Measurements from ENCODE around the gene ABTB2.
A peak's percentile ranks its signal among the peaks of the same experiment; 100 is the strongest.

ABTB2 gene

GRCh38 chr11:34278693-34279297 lies 79.0 kb downstream of the ABTB2 start:
- no peak for FAIRE-seq

DNA sequence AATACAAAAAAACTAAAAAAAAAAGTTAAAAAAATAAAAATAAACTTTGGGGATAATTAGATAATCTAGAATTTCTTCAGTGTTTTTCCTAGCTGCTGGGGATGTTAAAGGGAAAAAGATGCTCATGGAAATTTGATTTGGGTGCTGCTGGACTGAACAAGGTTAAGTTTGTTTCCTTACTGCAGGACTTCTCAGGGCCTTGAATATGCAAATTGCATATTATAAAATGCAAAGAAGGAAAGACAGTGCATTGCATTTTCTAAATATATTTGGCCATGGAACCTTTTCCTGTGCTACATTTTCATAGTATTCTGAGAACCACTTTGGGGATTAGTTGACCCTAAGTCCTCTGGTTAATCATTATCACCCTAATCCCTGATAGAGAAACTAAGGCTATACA lies 79.6 kb downstream of the ABTB2 start:
- FAIRE-seq = no peak

DNA sequence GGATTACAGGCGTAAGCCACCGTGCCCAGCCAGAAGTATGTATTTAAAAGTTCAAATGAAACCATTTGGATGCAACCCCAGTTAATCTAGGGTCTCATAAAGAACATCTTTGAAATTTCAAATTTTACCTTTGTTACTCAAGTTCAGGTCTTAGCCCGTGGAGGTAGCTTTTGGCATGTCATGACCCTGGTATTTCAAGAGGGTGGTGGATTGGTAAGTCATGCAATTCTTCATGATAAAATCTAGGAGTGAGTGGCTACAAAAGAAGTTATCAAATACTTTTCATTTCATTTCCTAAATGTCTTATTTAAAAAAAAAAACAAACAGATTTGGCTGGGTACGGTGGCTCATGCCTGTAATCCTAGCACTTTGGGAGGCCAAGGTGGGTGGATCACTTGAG lies 80.6 kb downstream of the ABTB2 start:
- FAIRE-seq = no peak

DNA sequence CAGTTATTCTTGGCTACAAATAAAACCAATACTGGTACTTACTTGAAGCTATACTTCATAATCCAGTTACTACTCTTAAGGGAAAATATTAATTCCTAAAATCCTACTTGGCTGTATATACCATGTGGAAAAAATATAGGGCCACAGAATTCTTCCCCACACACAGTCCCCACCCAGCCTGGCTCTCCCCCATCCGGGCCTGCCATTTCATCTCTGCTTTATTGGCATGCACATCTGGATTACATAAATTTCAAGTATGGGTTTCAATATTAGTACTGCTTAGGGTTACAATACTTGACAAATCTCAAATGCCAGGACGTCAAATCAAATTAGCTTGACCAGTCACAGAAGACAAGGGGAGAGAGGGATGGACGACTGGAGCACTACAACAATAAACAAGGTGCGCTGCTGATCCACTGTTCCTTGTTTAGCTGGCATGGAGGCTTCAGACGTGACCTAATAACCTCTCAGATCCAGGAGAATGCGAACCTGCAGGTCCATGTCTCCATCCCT lies 81.4 kb downstream of the ABTB2 start:
- FAIRE-seq = no peak

- FAIRE-seq = no peak
Observed at GRCh38 chr11:34275486-34275885, 82.3 kb downstream of the ABTB2 start.

DNA sequence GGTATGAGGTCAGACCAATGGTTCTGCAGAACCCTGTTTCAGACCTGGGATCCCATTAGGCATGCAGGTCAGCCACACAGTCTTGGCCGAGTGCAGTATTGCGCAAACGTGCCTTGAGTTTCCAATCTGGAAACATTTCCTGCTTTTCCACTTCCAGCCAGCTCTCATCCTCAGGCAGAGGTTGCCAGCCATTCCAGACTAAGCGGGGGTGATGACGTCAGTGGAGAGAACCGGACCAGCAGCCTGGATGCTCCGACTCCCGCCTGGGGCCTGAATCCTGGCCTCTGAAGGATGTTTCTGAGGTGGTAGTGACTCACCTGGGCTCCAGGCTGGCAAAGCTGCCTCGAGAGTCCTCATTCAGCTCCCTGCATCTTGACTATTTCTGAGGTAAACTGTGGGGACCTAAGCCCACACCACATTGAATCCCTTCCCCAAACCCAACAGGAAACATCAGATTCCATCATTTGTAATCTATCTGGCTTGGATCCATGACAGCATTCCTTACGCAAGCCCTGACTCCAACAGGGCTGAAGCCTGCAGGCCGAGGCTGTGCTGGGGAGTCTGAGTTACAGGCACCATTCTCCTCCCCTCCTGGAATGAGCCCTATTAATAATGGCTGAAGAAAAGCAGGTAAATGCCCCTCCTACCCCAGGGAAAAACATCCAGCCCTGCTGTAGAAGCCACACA lies 83.0 kb downstream of the ABTB2 start:
- FAIRE-seq = no peak

GRCh38 chr11:34273099-34273498 lies 84.7 kb downstream of the ABTB2 start:
- FAIRE-seq = no peak

- FAIRE-seq = no peak
Observed at GRCh38 chr11:34271727-34272126, 86.1 kb downstream of the ABTB2 start.

- FAIRE-seq = no peak
Observed at GRCh38 chr11:34270711-34271110, 87.1 kb downstream of the ABTB2 start.

- FAIRE-seq = no peak
Observed at GRCh38 chr11:34269694-34270245, 88.0 kb downstream of the ABTB2 start.

DNA sequence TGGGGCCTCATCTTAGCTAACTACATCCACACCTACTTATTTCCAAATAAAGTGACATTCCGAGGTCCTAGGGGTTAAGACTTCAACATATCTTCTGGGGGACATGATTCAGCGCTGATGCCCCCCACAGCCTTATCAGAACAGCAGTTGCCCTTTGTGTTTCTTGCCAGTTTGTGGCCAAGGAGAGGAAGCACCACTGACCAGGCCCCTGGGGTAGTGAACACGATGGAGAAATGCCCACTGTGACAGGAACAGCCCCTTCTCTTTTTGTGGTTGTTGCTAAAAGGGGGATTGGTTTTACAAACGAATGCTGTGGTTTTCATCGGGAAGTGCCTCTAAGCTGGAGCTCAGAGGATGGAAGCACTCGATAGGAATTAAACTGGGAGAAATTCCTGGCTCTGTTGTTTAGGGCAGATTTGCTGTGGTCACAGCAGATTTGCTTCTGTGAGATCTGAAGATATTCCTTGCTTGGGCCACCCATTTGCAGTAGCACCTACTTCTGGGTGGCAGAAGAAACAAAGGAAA lies 88.8 kb downstream of the ABTB2 start:
- no peak for FAIRE-seq

DNA sequence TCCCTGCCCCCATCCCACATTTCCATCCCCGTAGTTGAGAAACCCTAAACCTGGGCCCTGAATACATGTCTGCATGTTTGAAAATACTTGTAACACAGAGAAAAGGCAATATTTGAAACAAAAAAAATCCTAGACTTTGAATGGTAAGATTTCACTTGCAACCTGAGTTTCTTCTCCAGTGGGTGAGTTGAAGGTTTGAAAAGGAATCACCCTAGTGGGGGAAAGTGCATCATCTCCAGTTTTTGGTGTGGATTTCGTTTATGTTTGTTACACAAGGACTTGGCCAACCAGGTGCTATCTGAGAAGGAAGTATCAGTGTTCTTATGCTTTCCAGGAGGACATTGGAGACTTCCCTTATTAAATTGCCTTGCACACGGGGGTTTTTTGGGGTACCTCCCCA lies 90.4 kb downstream of the ABTB2 start:
- FAIRE-seq = no peak

DNA sequence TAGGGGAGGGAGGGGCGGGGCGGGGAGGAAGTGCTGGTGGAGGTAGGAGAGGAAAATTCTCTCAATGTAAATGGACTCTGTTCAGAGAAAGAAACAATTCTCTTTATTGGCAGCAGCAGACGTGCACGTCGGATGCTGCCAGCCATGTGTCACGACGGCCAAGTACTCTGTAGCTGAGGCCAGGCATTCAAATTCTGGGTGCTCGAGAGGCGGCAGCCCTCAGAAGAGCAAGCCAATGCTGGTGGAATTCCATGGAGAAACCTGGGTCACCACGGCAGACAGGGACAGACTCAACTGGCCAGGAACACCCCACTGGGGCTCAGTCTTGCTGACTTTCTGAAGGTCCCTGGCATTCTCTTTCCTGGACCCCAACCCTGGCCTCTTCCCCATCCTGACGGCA lies 90.8 kb downstream of the ABTB2 start:
- no peak for FAIRE-seq

DNA sequence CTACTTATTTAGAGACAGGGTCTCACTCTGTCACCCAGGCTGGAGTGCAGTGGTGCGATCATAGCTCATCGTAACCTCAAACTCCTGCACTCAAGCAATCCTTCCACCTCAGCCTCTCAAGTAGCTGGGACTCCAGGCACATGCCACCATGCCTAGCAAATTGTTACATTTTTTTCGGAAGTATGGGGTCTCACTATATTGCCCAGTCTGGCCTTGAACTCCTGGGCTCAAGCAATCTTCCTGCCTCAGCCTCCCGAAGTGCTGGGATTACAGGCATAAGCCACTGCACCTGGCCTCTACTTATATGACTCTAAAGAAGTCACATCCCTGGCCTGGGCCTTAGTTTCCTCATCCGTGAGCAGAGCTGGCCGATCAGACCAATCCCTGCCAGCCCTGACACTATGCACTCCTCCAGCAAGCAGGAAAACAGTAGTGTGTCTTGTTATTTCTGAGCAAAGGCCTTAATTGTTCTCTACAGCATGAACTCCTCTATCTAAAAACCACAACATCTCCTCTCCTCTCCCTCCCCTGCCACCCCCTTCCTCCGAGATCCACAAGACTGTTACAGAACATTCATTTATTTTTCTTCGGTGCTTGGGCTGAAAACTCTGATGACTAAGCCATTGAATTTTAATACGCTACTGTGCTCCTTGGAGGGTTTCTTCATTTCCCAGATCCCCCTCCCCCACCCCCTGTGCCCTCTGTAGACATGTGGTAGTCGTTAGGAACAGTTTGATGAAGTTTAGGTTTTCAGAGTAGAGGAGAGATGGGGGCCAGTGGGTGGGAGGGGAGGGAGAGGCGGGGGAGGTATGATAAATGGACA lies 91.5 kb downstream of the ABTB2 start:
- FAIRE-seq = peak; percentile 69

DNA sequence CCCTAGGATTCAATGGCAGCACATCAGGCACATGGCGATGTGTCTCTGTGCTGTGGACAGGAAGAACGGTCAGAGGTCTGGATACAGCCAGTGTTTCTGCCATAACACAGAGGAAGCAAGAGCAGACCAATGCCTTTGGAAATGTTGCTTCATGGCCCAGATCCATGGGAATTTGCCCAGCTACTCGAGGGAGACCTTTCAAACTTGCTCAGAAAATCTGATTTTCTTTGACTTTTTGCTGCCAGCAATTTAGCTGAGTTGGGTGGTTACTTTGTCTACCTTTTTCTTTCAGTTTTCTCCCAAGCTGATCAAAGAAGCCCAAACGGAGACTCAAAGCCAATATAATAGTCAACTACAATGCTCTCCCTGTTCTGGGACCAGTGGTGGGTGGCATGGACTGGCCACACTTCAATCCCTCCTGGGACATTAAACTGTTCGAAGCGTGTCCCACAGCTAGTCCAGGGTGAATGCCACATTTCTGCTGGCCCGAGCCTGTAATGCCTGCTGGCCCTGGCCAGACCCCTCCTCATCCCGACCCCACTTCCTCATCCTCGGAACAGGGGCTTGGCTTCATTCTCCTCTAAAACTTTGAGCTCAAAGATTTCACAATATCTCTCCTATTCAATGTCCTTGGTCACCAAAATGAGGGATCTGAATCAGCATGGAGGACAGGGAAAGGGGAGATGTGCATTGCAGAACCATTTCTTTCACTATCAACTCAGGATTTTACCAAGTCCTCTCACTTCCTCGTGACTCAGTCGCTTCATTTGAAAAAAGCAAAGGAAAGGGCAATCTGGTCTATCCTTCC lies 93.3 kb downstream of the ABTB2 start:
- no peak for FAIRE-seq

DNA sequence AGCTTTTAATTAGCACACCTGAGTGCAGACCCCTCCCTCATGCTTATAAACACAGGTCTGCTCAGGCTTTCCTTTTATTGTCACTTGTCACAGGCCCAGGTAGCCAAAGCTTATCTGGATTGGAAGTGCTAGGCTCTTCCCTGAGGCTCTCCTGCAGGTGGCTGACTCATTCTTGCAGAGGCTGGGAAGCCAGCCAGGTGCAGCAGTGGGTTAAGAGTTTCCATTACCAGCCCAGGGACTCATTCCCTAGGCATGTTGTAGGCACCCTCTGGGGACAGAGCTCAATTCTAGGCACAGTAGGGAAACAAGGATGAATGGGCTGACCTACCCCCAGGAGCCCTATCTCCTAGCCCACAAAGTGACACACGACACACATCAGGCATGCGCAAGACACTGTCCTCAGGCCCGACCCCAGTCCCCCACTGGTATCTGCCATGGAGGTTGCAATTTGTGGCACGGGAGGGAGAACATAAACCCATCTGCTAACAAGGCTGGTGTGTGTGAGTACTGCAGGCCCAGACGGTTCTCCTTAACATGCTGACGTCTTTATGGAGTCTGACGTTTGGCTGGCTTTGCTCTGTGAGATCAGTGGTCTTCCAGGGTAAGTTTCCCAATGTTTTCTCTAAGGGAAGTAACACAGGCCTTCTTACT lies 94.2 kb downstream of the ABTB2 start:
- FAIRE-seq = no peak

DNA sequence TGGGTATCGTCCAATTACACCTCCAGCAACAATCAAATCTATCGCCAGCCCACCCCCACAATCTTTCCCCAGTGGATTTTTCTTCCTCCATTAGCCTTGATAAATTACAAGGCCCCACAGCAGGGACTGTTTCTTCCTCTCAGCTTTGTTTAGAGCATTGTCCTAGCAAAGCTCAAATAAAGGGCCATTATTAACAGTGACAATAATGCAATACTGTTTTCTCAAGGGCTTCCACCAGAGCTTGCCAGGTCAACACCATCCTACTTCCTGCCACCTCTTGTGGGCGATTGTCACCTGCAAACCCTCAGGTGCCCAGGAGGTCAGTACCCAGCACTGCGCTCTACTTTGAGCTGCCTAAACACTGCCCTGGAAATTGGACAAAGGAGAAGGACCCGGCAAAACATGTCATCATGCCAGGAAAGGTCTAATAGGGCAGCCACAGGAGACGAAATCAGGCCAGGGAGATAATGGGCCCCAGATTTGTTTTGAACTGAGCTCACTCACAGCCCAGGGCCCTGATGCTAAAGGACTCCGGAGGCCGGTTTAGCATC lies 95.2 kb downstream of the ABTB2 start:
- no peak for FAIRE-seq

- FAIRE-seq = no peak
Observed at GRCh38 chr11:34261820-34262219, 96.0 kb downstream of the ABTB2 start.

DNA sequence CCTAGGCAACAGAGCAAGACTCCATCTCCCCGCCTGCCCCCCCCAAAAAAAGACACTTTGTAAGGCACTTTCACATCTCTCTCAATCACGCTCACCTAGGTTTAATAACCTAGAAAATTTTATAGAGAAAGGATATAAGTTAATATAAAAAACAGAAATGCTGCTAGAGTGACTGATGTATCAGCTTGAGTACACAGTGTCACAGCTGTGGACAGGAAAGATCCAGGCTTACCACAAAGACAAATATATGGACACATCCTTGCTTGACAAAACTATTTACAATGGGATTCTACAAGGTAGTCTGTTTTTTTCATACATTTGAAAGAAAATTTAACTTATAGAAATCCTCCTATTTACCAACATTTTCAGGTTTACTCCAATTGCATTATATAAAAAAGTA lies 96.7 kb downstream of the ABTB2 start:
- no peak for FAIRE-seq

GRCh38 chr11:34260072-34260575 lies 97.7 kb downstream of the ABTB2 start:
- no peak for FAIRE-seq

DNA sequence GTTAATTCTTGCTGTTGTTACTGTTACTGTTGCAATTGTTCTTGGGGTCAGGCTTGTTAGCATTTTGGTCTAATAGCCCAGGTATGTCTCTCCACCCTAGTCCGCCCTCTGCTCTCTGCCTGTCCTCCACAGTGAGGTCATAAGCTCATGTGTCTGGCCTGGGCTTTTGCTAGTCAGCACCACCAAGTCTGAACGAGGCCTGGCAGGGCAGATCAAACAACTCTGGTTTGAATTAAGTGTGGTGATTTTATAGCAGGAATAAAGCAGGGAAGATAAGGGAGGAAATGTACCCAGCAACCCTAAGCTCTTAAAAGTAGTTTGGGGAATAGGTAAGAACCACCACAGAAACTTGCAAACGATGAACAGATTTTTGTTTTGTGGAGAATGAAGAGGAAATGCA lies 98.7 kb downstream of the ABTB2 start:
- no peak for FAIRE-seq

All from endometrium (tissue), 2 donors.